Amniotic epithelial cell (primary cell): ENCODE data around the gene UBE2C.
"Not testable (repeated sequence)": the region's sequence is repeated elsewhere in the genome, so short reads cannot be mapped to it uniquely, and the experiment has no call there.

ENCODE experiments used
- DNase-seq: peaks from one replicate; pipeline ENCODE4 v3.0.0-alpha.2; 2010; ENCODE audit warnings: low read depth

Gene UBE2C

GRCh38 chr20:45797955-45798354, 14.5 kb upstream of the UBE2C start:
- not testable (repeated sequence) for DNase-seq

GRCh38 chr20:45798935-45799642, 13.4 kb upstream of the UBE2C start:
- peak; percentile 44 for DNase-seq

GRCh38 chr20:45801851-45802250, 10.6 kb upstream of the UBE2C start:
- no peak for DNase-seq

- DNase-seq: no peak
Measured at GRCh38 chr20:45810191-45810970, 2.1 kb upstream of the UBE2C start.

GRCh38 chr20:45813006-45813340, 529 bp downstream of the UBE2C start:
- no peak for DNase-seq

- no peak for DNase-seq
Measured at GRCh38 chr20:45813489-45813888, 1.0 kb downstream of the UBE2C start.

- DNase-seq: no peak
Measured at GRCh38 chr20:45814314-45814713, 1.9 kb downstream of the UBE2C start.

- no peak for DNase-seq
Measured at GRCh38 chr20:45816951-45817350, 4.5 kb downstream of the UBE2C start.

GRCh38 chr20:45817376-45818194, 5.1 kb downstream of the UBE2C start:
- peak; percentile 91 for DNase-seq

GRCh38 chr20:45818239-45818638, 5.8 kb downstream of the UBE2C start:
- peak; percentile 64 for DNase-seq

- no peak for DNase-seq
Measured at GRCh38 chr20:45819466-45819865, 7.0 kb downstream of the UBE2C start.

GRCh38 chr20:45821947-45822346, 9.5 kb downstream of the UBE2C start:
- DNase-seq: no peak

- no peak for DNase-seq
Measured at GRCh38 chr20:45822857-45823256, 10.4 kb downstream of the UBE2C start.

GRCh38 chr20:45823949-45824835, 11.7 kb downstream of the UBE2C start:
- DNase-seq: peak; percentile 45

GRCh38 chr20:45826381-45827019, 14.1 kb downstream of the UBE2C start:
- DNase-seq: peak; percentile 85

- no peak for DNase-seq
Measured at GRCh38 chr20:45827030-45827652, 14.7 kb downstream of the UBE2C start, which contains the start of gene TNNC2. Gene TNNC2 (minus strand): TSS chr20:45827312. CDS start chr20:45827248, 64 bp downstream.

GRCh38 chr20:45827712-45828111, 15.3 kb downstream of the UBE2C start:
- DNase-seq: no peak

- DNase-seq: no peak
Measured at GRCh38 chr20:45828589-45828988, 16.1 kb downstream of the UBE2C start.

- DNase-seq: not testable (repeated sequence)
Measured at GRCh38 chr20:45829673-45830106, 17.2 kb downstream of the UBE2C start.

GRCh38 chr20:45832619-45833018, 20.2 kb downstream of the UBE2C start:
- DNase-seq: no peak
